Tibial nerve (tissue), 4 donors: ENCODE data around the gene SHB.

Experiments used
- CTCF ChIP-seq, 5 experiments: fragments of 200-600 bp in 3 of 5; fragments of 450-650 bp in 2 of 5; sonication (generic) in 3 of 5; IDR thresholded peaks; one replicate each; pipeline ENCODE4 v1.5.1; 2016 to 2019; ENCODE audit warnings: antibody characterized with exemption in 5 of 5, mild to moderate bottlenecking in 3 of 5, moderate library complexity in 2 of 5
- EP300 ChIP-seq, 2 donors: sonication (generic); formaldehyde crosslinking; IDR thresholded peaks; one replicate each; pipeline ENCODE4 v1.6.1; 2017; ENCODE audit warnings: antibody characterized with exemption in 2 of 2, mild to moderate bottlenecking in 1 of 2
- POLR2A ChIP-seq, 2 donors: fragments of 450-650 bp; IDR thresholded peaks; one replicate each; pipeline ENCODE4 v1.6.1; 2017; ENCODE audit warnings: antibody characterized with exemption in 2 of 2, mild to moderate bottlenecking in 2 of 2, moderate library complexity in 2 of 2

GRCh38 chr9:38000735-38001134 is 68.3 kb downstream of the SHB start:
- no peak for TF ChIP-seq CTCF (IDR thresholded peaks at IDR 0.05)
- no peak for TF ChIP-seq POLR2A (IDR thresholded peaks at IDR 0.05)
- TF ChIP-seq EP300 (IDR thresholded peaks at IDR 0.05), result no peak
